MM.1S (cell line): ENCODE data around the gene NUP98.
A peak's percentile ranks its signal among the peaks of the same experiment; 100 is the strongest.

Experiments
- DNase-seq: peaks from one replicate; pipeline ENCODE4 v3.0.0-alpha.2; 2015
- H2AFZ ChIP-seq: fragments of 300-600 bp; sonication (generic); 2 replicates; pipeline ENCODE4 v1.6.0; 2016; ENCODE audit warnings: antibody characterized with exemption, low read length
- H3F3A ChIP-seq: fragments of 300-600 bp; sonication (generic); 2 replicates; pipeline ENCODE4 v1.6.1; 2016; ENCODE audit warnings: mild to moderate bottlenecking, antibody characterized with exemption, low read length, moderate library complexity, mixed read lengths; ENCODE audit not compliant: insufficient read depth
- H3K27ac ChIP-seq: fragments of 300-600 bp; sonication (generic); 2 replicates; pipeline ENCODE4 v1.5.1; 2016; ENCODE audit warnings: mild to moderate bottlenecking, low read length
- H3K27me3 ChIP-seq: fragments of 300-600 bp; sonication (generic); replicated peaks from 2 replicates; pipeline ENCODE4 v1.6.0; 2016; ENCODE audit warnings: low read length; ENCODE audit not compliant: insufficient read depth
- H3K36me3 ChIP-seq: fragments of 300-600 bp; sonication (generic); replicated peaks from 2 replicates; pipeline ENCODE4 v1.6.1; 2016; ENCODE audit warnings: mild to moderate bottlenecking, low read length, mixed read lengths; ENCODE audit not compliant: insufficient read depth
- H3K4me1 ChIP-seq: fragments of 300-600 bp; sonication (generic); 2 replicates; pipeline ENCODE4 v1.6.1; 2016; ENCODE audit warnings: low read length, mixed read lengths
- H3K4me2 ChIP-seq: fragments of 300-600 bp; sonication (generic); 2 replicates; pipeline ENCODE4 v1.6.0; 2016; ENCODE audit warnings: low read depth, low read length
- H3K4me3 ChIP-seq: fragments of 300-600 bp; sonication (generic); 2 replicates; pipeline ENCODE4 v1.5.1; 2016; ENCODE audit warnings: low read length, mixed read lengths
- H3K79me2 ChIP-seq: fragments of 300-600 bp; sonication (generic); 2 replicates; pipeline ENCODE4 v1.6.1; 2016; ENCODE audit warnings: mixed run types, low read length, mixed read lengths
- H3K9ac ChIP-seq: fragments of 300-600 bp; sonication (generic); 2 replicates; pipeline ENCODE4 v1.6.1; 2016; ENCODE audit warnings: low read length, mixed read lengths
- H3K9me2 ChIP-seq: fragments of 300-600 bp; sonication (generic); replicated peaks from 2 replicates; pipeline ENCODE4 v1.6.1; 2016; ENCODE audit warnings: mild to moderate bottlenecking, low read length, mixed read lengths; ENCODE audit not compliant: insufficient read depth
- H3K9me3 ChIP-seq: fragments of 300-600 bp; sonication (generic); replicated peaks from 2 replicates; pipeline ENCODE4 v1.6.1; 2016; ENCODE audit warnings: mild to moderate bottlenecking, low read length, mixed read lengths; ENCODE audit not compliant: insufficient read depth
- H4K20me1 ChIP-seq: fragments of 300-600 bp; sonication (generic); 2 replicates; pipeline ENCODE4 v1.6.1; 2016; ENCODE audit warnings: mild to moderate bottlenecking, low read length, moderate library complexity, mixed read lengths; ENCODE audit not compliant: insufficient read depth
- CTCF ChIP-seq: fragments of 300-600 bp; sonication (generic); IDR thresholded peaks from 2 replicates; pipeline ENCODE4 v1.5.1; 2016; ENCODE audit warnings: antibody characterized with exemption, low read length, mixed read lengths
- EZH2 ChIP-seq: fragments of 300-600 bp; sonication (generic); optimal IDR thresholded peaks from 2 replicates; pipeline ENCODE3; 2017; ENCODE audit warnings: low read depth, mild to moderate bottlenecking, antibody characterized with exemption, low read length, mixed read lengths
- EZH2phosphoT487 ChIP-seq: fragments of 300-600 bp; sonication (generic); IDR thresholded peaks from 2 replicates; pipeline ENCODE4 v1.6.1; 2018; ENCODE audit warnings: antibody characterized with exemption, low read length

Gene NUP98

GRCh38 chr11:3843326-3843725 is 46.0 kb upstream of the NUP98 start:
- H3K4me2 ChIP-seq, result no peak overlapping the region
- no peaks in the 10 kb centered on the region; the same call in 1 of the 2 replicates for H3K36me3 ChIP-seq
- no peak for DNase-seq
- no peak overlapping the region for H3K9ac ChIP-seq
- H3K9me2 ChIP-seq, result no peaks in the 10 kb centered on the region
- no peaks in the 10 kb centered on the region for H4K20me1 ChIP-seq
- peaks cover 24% of the 10 kb centered on the region for H3K79me2 ChIP-seq
- H3K27me3 ChIP-seq, result no peaks in the 10 kb centered on the region
- no peak overlapping the region for H3K27ac ChIP-seq
- TF ChIP-seq CTCF (no peak), EZH2 (no peak), EZH2phosphoT487 (no peak)
- peaks cover 20% of the 10 kb centered on the region for H3K4me1 ChIP-seq
- H3F3A ChIP-seq, result peaks cover 7% of the 10 kb centered on the region
- no peak overlapping the region for H3K4me3 ChIP-seq
- H3K9me3 ChIP-seq, result no peaks in the 10 kb centered on the region
- H2AFZ ChIP-seq, result no peak overlapping the region

GRCh38 chr11:3841426-3842350 is 44.3 kb upstream of the NUP98 start:
- no peaks in the 10 kb centered on the region for H3K9me2 ChIP-seq
- H3K9me3 ChIP-seq, result no peaks in the 10 kb centered on the region
- H3K4me3 ChIP-seq, result peak overlapping the region; percentile 76
- H3K36me3 ChIP-seq, result no peaks in the 10 kb centered on the region; the same call in 1 of the 2 replicates
- 0 out of 2 replicates have a peak, but pooled peaks cover 4% of the 10 kb centered on the region for H4K20me1 ChIP-seq
- peak; percentile 89 for DNase-seq
- H3K79me2 ChIP-seq, result peaks cover 40% of the 10 kb centered on the region
- H2AFZ ChIP-seq, result peak overlapping the region; percentile 51
- peak overlapping the region; percentile 64 for H3K4me2 ChIP-seq
- TF ChIP-seq EZH2 (no peak), EZH2phosphoT487 (no peak), CTCF (peak; percentile 83)
- no peaks in the 10 kb centered on the region for H3K27me3 ChIP-seq
- H3K9ac ChIP-seq, result peak overlapping the region; percentile 97
- peak overlapping the region; percentile 91 for H3K27ac ChIP-seq
- H3K4me1 ChIP-seq, result peaks cover 34% of the 10 kb centered on the region
- peaks cover 7% of the 10 kb centered on the region for H3F3A ChIP-seq

DNA sequence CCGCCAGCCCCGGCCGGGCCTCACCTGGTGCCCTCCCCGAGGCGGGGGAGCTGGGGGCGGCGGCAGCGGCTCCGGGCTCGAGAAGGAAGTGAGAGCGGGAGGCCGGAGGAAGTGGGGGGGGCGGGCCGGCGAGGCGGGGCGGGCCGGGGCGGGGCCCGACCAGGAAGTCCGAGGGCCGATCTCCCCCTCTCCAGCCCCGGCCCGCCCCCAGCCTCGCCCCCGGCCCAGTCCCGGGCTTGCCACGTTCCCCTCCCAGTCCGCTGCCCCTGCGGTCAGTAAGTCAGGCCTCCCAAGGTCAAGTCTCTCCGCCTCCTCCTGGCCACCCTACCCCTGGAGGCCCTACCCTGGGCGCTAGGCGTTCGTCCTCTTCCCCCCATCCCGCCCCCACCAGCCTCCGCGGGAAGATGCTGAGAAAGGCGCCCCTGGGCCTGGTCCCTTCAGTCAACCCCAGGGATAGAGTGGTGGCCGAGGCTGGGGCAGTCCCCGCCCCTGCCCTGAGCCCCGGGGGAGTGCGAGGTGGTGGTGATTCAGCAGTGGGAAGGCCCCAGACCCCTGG is 43.6 kb upstream of the NUP98 start, which contains the start of gene RHOG:
RHOG (minus strand) TSS at position 90 of the 556 bp plus-strand sequence. CDS start 12,821 bp downstream, outside the sequence.
- H2AFZ ChIP-seq, result peak within 1 kb of the TSS; percentile 57
- H3K9ac ChIP-seq, result peak within 1 kb of the TSS; percentile 97
- peak within 1 kb of the TSS; percentile 76 for H3K4me3 ChIP-seq
- H3K36me3 ChIP-seq, result no peaks in the 10 kb centered on the region; the same call in 1 of the 2 replicates
- H4K20me1 ChIP-seq, result 0 out of 2 replicates have a peak, but pooled peaks cover 4% of the 10 kb centered on the region
- peaks cover 7% of the 10 kb centered on the region for H3F3A ChIP-seq
- H3K27ac ChIP-seq, result peak within 1 kb of the TSS; percentile 91
- H3K4me2 ChIP-seq, result peak within 1 kb of the TSS; percentile 87
- peak; percentile 81 for DNase-seq
- H3K4me1 ChIP-seq, result peaks cover 34% of the 10 kb centered on the region
- peaks cover 47% of the 10 kb centered on the region for H3K79me2 ChIP-seq
- H3K9me2 ChIP-seq, result no peaks in the 10 kb centered on the region
- no peaks in the 10 kb centered on the region for H3K9me3 ChIP-seq
- H3K27me3 ChIP-seq, result no peaks in the 10 kb centered on the region
- TF ChIP-seq EZH2phosphoT487 (no peak), CTCF (no peak), EZH2 (no peak)
